Stimulated activated CD4-positive, alpha-beta T cell treated with anti-CD3 and anti-CD28 coated beads, Interleukin-15, amount 100 ng/mL, for 48 hours (primary cell): ENCODE results near the gene ENTPD6.
A peak's percentile ranks its signal among the peaks of the same experiment; 100 is the strongest.
"Not testable (repeated sequence)": the region's sequence is repeated elsewhere in the genome, so short reads cannot be mapped to it uniquely, and the experiment has no call there.

ENCODE experiments used
- DNase-seq, 2 donors: peaks; one replicate each; pipeline ENCODE4 v3.0.0-alpha.2; 2020; ENCODE audit warnings: low read depth in 2 of 2

ENTPD6 gene

GRCh38 chr20:25195014-25195961, at the start of gene ENTPD6:
TSS of gene ENTPD6 (plus strand) at chr20:25195712. CDS start at chr20:25206537, 10,825 bp downstream.
- peak; percentile 79 to 85 for DNase-seq

- no peak for DNase-seq
Observed at GRCh38 chr20:25146976-25147375, 48.5 kb upstream of the ENTPD6 start.

- DNase-seq = no peak
Observed at GRCh38 chr20:25147716-25148115, 47.8 kb upstream of the ENTPD6 start.

- peak; percentile 43 to 53 for DNase-seq
Observed at GRCh38 chr20:25148181-25148981, 47.1 kb upstream of the ENTPD6 start.

GRCh38 chr20:25148982-25149846, 46.3 kb upstream of the ENTPD6 start:
- DNase-seq = no peak

- DNase-seq = no peak
Observed at GRCh38 chr20:25150016-25150415, 45.5 kb upstream of the ENTPD6 start.

GRCh38 chr20:25158043-25158442, 37.5 kb upstream of the ENTPD6 start:
- DNase-seq = no peak

GRCh38 chr20:25160467-25160866, 35.0 kb upstream of the ENTPD6 start:
- no peak for DNase-seq

GRCh38 chr20:25160897-25161296, 34.6 kb upstream of the ENTPD6 start:
- no peak for DNase-seq

- DNase-seq = no peak
Observed at GRCh38 chr20:25165128-25165527, 30.4 kb upstream of the ENTPD6 start.

GRCh38 chr20:25166105-25166782, 29.3 kb upstream of the ENTPD6 start:
- DNase-seq = not testable (repeated sequence)

GRCh38 chr20:25173321-25173720, 22.2 kb upstream of the ENTPD6 start:
- no peak for DNase-seq

GRCh38 chr20:25173886-25174308, 21.6 kb upstream of the ENTPD6 start:
- no peak for DNase-seq

GRCh38 chr20:25176184-25176583, 19.3 kb upstream of the ENTPD6 start:
- DNase-seq = no peak

GRCh38 chr20:25177890-25178321, 17.6 kb upstream of the ENTPD6 start:
- no peak for DNase-seq

GRCh38 chr20:25178563-25179438, 16.7 kb upstream of the ENTPD6 start:
- no peak for DNase-seq

GRCh38 chr20:25179439-25180089, 15.9 kb upstream of the ENTPD6 start:
- DNase-seq = no peak

GRCh38 chr20:25184391-25184790, 11.1 kb upstream of the ENTPD6 start:
- DNase-seq = not testable (repeated sequence)

GRCh38 chr20:25187220-25187619, 8.3 kb upstream of the ENTPD6 start:
- DNase-seq = no peak
